ENCODE results near the gene GAST. TPM values are rescaled to one million over a fixed set of nuclear protein-coding genes. Genes with fewer than 3 reads are reported as not detected.

The GAST gene
- total RNA-seq, 1 donor from 2014 or later = not detected

- no peak overlapping the region for H3K4me3 ChIP-seq
- H3K9me3 ChIP-seq (ENCODE audit: low read depth) = no peaks in the 10 kb centered on the region
- no peaks in the 10 kb centered on the region for H3K36me3 ChIP-seq
- H3K27ac ChIP-seq = no peak overlapping the region
- H2AFZ ChIP-seq (replicated peaks) = no peak overlapping the region
- no peak for TF ChIP-seq CTCF (IDR thresholded peaks at IDR 0.05)
- no peak for TF ChIP-seq EZH2 (IDR thresholded peaks at IDR 0.05)
- TF ChIP-seq EZH2phosphoT487 (IDR thresholded peaks at IDR 0.05) = no peak
- Mint-ChIP-seq H3K27me3 (ENCODE audit: insufficient read depth, low read depth) (peaks cover 5% of the 10 kb centered on the region), H3K9me3 (no peaks in the 10 kb centered on the region), H3K4me3 (no peak overlapping the region), H3K27ac (no peak overlapping the region), H3K36me3 (no peaks in the 10 kb centered on the region), H3K4me1 (peaks cover 14% of the 10 kb centered on the region)
- H3K79me2 ChIP-seq (ENCODE audit: low read depth) = no peaks in the 10 kb centered on the region
- H3K4me2 ChIP-seq = no peak overlapping the region
- no peaks in the 10 kb centered on the region for H3F3A ChIP-seq (ENCODE audit: low read depth)
- H3K4me1 ChIP-seq = no peaks in the 10 kb centered on the region
- no peaks in the 10 kb centered on the region for H3K27me3 ChIP-seq
- no peak overlapping the region for H3K9ac ChIP-seq
- no peak for DNase-seq (ENCODE audit: low spot score)
- H4K20me1 ChIP-seq (ENCODE audit: low read depth) = no peaks in the 10 kb centered on the region
Observed at GRCh38 chr17:41725134-41725533, 13.0 kb downstream of the GAST start.

- no peak for DNase-seq (ENCODE audit: low spot score)
- no peak overlapping the region for H3K4me3 ChIP-seq
- no peaks in the 10 kb centered on the region for H3K36me3 Mint-ChIP-seq
- H3K27me3 ChIP-seq = peaks cover 26% of the 10 kb centered on the region
- no peak overlapping the region for H3K27ac Mint-ChIP-seq
- H4K20me1 ChIP-seq (ENCODE audit: low read depth) = no peaks in the 10 kb centered on the region
- H3K27ac ChIP-seq = no peak overlapping the region
- no peak overlapping the region for H2AFZ ChIP-seq (replicated peaks)
- H3F3A ChIP-seq (ENCODE audit: low read depth) = no peaks in the 10 kb centered on the region
- no peak overlapping the region for H3K4me2 ChIP-seq
- H3K4me3 Mint-ChIP-seq = no peak overlapping the region
- H3K9me3 ChIP-seq (ENCODE audit: low read depth) = no peaks in the 10 kb centered on the region
- peaks cover 24% of the 10 kb centered on the region for H3K4me1 Mint-ChIP-seq
- H3K36me3 ChIP-seq = no peaks in the 10 kb centered on the region
- no peak for TF ChIP-seq EZH2 (IDR thresholded peaks at IDR 0.05)
- TF ChIP-seq CTCF (IDR thresholded peaks at IDR 0.05) = no peak
- TF ChIP-seq EZH2phosphoT487 (IDR thresholded peaks at IDR 0.05) = no peak
- H3K9me3 Mint-ChIP-seq = no peaks in the 10 kb centered on the region
- no peak overlapping the region for H3K9ac ChIP-seq
- no peaks in the 10 kb centered on the region for H3K4me1 ChIP-seq
- H3K79me2 ChIP-seq (ENCODE audit: low read depth) = no peaks in the 10 kb centered on the region
- peaks cover 22% of the 10 kb centered on the region for H3K27me3 Mint-ChIP-seq (ENCODE audit: insufficient read depth, low read depth)
Observed at GRCh38 chr17:41728056-41728455, 15.9 kb downstream of the GAST start.

- H3K27me3 Mint-ChIP-seq (ENCODE audit: insufficient read depth, low read depth) = peaks cover 33% of the 10 kb centered on the region
- no peak for DNase-seq (ENCODE audit: low spot score)
Observed at GRCh38 chr17:41730479-41730878, 18.3 kb downstream of the GAST start.

More at GRCh38 chr17:41730479-41730878, 18.3 kb downstream of the GAST start:
- Histone ChIP-seq H3K4me2 (no peak overlapping the region), H3K4me1 (peaks cover 4% of the 10 kb centered on the region), H3K9me3 (ENCODE audit: low read depth) (no peaks in the 10 kb centered on the region), H4K20me1 (ENCODE audit: low read depth) (peaks cover 3% of the 10 kb centered on the region), H3K9ac (no peak overlapping the region), H3K4me3 (no peak overlapping the region), H2AFZ (replicated peaks) (no peak overlapping the region), H3K36me3 (no peaks in the 10 kb centered on the region), H3F3A (ENCODE audit: low read depth) (peaks cover 8% of the 10 kb centered on the region), H3K27ac (no peak overlapping the region), H3K27me3 (peaks cover 50% of the 10 kb centered on the region), H3K79me2 (ENCODE audit: low read depth) (no peaks in the 10 kb centered on the region)
- no peak overlapping the region for H3K27ac Mint-ChIP-seq
- peaks cover 27% of the 10 kb centered on the region for H3K4me1 Mint-ChIP-seq
- TF ChIP-seq CTCF (IDR thresholded peaks at IDR 0.05) (no peak), EZH2phosphoT487 (IDR thresholded peaks at IDR 0.05) (no peak), EZH2 (IDR thresholded peaks at IDR 0.05) (no peak)
- no peaks in the 10 kb centered on the region for H3K36me3 Mint-ChIP-seq
- no peak overlapping the region for H3K4me3 Mint-ChIP-seq
- peaks cover 2% of the 10 kb centered on the region for H3K9me3 Mint-ChIP-seq
